Measurements from ENCODE around the gene ZFAND2A.

The ZFAND2A gene

DNA sequence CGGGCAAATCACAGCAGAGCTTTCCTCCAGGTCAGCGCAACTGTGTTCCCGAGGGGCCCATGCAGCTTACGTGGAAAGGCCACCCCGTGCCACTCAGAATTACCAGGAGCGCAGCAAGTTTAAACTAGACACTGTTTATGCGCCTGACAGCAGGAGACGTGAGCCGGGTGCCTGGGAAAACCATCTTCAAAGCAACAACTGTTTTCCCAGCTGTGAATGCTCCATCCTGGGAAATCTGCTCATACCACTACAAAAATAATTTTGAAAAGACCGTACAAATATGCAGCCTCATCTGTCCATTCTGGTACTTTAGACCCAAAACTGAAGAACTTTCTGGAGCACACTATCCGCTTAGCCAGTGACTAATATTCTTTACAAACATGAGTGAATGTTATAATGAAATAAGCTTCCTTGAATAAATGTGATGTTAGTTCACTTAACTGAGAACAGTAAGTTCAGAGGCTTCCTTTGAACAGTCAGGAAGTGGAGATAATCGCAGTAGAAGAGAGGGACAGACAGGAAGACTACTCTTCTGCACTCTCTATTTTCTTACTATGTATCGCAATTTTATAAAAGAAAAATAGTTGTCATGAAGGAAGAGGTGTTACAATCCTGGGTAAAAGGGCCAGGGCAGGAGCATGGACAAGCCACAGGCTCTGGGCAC is 55.3 kb downstream of the ZFAND2A start:
- DNase-seq: no peak

DNA sequence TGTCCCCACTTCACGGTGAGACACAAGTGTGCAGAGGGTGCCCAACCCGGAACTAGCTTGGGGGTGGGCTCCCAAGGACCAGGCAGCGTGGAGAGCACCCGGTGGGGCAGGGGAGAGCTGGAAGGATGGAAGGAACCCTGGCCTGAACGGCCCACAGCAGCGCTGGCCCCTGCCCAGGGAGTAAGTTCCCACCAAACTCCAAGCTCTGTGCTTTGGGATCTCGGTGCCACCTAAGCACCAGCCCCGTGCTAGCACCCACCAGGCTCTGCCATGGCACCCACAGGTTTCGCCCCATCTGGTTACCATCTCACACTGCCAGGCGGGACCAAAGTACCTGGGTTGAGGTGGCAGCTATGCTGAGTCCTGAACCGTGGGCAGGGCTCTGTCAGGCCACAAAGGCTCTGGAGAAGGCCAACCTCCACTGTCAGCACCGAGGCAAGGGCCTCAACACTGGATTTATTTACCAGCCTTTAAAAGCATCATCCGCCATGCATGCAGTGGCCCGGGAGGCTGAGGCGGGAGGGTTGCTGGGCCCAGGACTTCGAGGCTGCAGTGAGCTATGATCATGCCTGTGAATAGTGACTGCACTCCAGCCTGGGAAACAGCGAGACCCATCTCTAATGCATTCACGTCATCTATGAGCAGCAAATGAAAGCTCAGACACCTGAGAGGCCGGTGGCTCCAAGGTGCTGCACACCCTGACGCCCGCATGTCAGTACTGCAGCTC is 56.0 kb downstream of the ZFAND2A start:
- no peak for DNase-seq

DNA sequence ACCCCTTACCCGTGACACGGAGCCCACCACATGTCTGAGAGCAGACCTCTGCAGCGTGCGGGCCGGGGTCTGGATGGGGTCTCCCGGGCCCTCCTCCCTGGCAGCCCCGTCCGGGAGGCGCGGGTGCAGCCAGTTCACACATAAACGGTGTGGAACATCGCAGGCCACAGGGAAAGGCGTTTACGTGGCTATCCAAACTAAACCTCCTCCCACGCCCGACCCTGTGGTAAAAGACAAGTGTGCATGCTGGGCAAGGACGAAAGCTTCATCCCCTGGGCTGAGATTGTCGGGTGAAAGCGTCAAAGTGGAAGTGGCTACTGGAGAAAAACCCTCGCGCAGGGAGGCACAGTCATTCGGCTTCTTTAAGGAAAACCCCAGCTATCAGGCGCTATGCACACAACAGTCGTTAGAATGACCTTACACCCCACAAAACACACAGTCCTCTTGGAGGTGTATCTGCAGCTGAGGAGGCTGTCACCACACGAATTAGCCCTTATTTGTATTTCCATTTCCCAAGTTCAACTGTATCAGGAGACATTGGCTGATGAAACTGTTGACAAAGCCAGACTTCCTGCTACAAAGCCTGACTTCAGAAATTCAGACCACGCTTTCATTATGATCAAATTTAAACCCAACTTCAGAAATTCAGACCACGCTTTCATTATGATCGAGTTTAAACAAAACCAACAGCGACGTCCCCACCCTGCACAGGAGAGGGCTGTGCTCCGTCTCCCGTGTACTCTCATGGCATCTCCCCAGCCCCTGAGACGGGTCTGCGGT is 56.8 kb downstream of the ZFAND2A start:
- DNase-seq: no peak

Data from midbrain (tissue), 1 donor.